ENCODE results near the gene NEK1.

The NEK1 gene, protein sequence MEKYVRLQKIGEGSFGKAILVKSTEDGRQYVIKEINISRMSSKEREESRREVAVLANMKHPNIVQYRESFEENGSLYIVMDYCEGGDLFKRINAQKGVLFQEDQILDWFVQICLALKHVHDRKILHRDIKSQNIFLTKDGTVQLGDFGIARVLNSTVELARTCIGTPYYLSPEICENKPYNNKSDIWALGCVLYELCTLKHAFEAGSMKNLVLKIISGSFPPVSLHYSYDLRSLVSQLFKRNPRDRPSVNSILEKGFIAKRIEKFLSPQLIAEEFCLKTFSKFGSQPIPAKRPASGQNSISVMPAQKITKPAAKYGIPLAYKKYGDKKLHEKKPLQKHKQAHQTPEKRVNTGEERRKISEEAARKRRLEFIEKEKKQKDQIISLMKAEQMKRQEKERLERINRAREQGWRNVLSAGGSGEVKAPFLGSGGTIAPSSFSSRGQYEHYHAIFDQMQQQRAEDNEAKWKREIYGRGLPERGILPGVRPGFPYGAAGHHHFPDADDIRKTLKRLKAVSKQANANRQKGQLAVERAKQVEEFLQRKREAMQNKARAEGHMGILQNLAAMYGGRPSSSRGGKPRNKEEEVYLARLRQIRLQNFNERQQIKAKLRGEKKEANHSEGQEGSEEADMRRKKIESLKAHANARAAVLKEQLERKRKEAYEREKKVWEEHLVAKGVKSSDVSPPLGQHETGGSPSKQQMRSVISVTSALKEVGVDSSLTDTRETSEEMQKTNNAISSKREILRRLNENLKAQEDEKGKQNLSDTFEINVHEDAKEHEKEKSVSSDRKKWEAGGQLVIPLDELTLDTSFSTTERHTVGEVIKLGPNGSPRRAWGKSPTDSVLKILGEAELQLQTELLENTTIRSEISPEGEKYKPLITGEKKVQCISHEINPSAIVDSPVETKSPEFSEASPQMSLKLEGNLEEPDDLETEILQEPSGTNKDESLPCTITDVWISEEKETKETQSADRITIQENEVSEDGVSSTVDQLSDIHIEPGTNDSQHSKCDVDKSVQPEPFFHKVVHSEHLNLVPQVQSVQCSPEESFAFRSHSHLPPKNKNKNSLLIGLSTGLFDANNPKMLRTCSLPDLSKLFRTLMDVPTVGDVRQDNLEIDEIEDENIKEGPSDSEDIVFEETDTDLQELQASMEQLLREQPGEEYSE (N-terminal part only)

GRCh38 chr4:169611991-169612870 is at the start of gene NEK1:
Gene NEK1 (minus strand): TSS chr4:169612583. CDS start chr4:169602630, 9,953 bp downstream.
- DNase-seq (ENCODE audit: low spot score) (peak; percentile 50), FAIRE-seq (no peak)

DNA sequence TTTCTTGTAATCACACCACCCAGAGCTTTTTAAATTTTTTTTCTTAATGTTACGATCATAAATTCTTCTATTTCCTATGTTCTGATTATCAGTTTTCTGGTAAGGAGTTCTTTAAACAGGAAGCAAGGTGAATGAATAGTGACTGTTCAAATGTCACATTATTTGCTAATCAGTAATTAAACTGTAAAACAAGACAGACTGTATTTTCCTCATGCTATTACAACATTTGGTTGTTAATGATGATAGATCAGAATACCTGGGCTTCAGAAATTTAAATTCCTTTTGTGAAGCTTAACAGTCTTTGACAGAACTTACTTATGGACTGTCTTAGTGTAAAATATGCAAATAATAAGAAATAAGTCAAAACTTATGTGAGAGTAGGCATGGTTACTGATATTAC is 49.4 kb upstream of the NEK1 start:
- FAIRE-seq = no peak
- no peak for DNase-seq (ENCODE audit: low spot score)

GRCh38 chr4:169660929-169661328 is 48.5 kb upstream of the NEK1 start:
- DNase-seq (ENCODE audit: low spot score) = no peak
- FAIRE-seq = no peak

DNA sequence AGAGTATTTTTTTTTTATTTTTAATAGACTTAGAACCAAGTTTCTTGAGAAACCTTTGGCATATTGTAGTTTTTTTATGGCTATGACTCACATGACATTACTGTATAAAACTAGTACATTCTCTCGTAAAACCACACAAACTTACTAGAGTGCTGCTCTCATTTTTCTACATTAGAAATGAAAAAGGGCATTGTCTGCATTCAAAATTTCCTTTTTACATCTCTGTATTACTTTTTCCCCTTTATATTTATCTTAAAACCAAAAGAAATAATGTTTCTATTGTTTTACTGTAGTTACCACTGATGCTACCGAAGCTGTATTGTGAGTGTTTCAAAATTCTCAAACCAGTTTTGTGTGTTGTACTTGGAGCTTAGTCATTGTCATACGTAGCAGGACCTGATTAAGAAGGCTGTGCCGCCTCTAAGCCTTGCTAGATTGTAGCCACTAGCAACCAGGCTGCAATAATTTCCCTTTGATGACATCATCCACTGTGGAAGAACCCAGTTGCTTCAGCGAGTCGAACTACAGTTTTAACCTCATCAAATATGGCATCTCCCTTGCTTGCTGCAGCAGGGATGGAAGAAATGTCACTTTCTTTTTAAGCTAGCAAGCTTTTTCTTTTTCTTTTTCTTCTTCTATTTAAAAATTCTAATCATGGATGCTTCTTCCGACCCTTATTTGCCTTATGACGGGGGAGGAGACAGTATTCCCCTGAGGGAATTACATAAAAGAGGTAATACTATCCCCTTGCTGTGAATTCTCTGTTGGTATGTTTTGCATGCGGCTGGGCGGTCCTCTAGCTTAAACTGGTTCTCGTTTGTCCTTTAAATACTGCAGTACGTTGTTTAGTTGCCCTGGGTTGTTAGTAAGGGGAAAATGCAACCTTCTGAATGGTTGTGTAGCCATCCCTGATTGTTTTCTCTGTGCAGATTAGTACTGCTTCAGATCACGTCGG is 47.6 kb upstream of the NEK1 start:
- peak; percentile 94 for FAIRE-seq
- peak; percentile 92 for DNase-seq (ENCODE audit: low spot score)

- FAIRE-seq (no peak), DNase-seq (ENCODE audit: low spot score) (no peak)
Observed at GRCh38 chr4:169658975-169659715, 46.8 kb upstream of the NEK1 start.

- DNase-seq (ENCODE audit: low spot score) (no peak), FAIRE-seq (no peak)
Observed at GRCh38 chr4:169658196-169658595, 45.8 kb upstream of the NEK1 start.

DNA sequence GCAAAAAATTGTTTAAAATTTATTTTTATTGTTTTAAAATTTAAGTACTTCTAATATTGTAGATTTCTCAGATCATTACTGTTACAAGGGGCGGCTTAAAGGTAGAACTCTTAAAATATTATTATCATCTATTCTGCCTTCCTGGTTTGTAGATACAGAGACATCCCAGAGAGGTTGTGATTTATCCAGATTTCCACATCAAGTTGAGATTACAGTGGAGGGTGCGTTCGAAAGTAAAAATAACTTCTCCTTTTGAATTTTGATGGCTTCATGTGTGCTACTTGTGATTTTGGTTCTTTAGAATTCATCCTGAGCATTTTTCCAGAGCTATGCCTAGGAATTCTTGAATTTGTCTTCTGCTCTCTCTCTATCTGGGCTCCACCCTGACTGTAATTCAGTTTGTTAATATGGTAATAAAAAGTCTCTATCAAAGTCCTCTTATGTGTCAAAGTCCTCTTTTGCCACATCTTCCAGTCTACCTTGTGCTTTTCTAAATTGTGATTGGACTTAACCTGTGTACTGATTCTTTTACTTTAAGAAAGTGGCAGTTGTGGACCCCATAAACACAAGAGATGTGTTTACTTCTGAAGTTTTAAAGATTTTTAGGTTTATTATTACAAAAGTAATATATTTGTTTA is 45.2 kb upstream of the NEK1 start:
- no peak for FAIRE-seq

GRCh38 chr4:169655401-169655800 is 43.0 kb upstream of the NEK1 start:
- DNase-seq (ENCODE audit: low spot score) = no peak
- no peak for FAIRE-seq

More for the DNA sequence above, 45.2 kb upstream of the NEK1 start:
- no peak for DNase-seq (ENCODE audit: low spot score)

DNA sequence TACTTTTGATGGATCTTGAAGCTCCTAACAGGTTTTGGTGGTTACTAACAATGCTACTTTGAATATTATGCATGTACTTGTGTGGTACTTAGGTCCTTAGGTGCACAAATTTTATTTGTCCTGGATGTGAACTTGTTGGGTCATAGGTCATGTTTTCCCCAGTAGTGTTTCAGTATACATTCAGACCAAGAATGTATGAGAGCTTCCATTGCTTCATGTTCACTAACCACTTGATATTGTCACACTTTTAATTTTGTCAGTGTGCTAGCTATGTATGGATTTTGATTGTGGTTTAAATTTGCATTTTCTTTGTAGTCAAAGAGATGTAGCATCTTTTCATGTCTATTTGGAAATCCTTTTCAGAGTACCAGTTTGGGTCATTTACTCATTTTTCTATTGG is 40.2 kb upstream of the NEK1 start:
- FAIRE-seq (no peak), DNase-seq (ENCODE audit: low spot score) (no peak)

GRCh38 chr4:169650227-169650936 is 38.0 kb upstream of the NEK1 start:
- DNase-seq (ENCODE audit: low spot score) (no peak), FAIRE-seq (no peak)

- FAIRE-seq (peak; percentile 69), DNase-seq (ENCODE audit: low spot score) (no peak)
Observed at GRCh38 chr4:169649545-169650226, 37.3 kb upstream of the NEK1 start.

DNA sequence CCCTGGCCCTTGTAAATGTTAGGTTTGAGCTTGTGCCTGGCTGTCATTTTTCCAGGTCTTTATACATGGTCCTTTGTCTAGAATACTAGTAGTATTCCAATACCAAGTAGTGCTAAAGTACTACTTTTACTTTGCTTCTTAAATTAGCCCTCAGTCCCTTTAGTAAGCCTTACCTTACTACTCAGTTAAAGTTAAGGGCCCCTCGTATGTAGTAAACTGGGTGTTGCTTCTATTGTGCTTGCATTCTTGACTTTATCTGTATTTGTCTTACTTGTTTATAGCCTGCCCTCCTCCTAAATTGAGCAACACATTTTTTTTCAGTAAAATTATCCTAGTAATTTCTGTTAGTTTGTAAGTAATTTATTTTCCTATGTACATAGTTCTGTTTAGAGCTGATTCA is 33.2 kb upstream of the NEK1 start:
- FAIRE-seq (no peak), DNase-seq (ENCODE audit: low spot score) (no peak)

- DNase-seq (ENCODE audit: low spot score) (no peak), FAIRE-seq (no peak)
Observed at GRCh38 chr4:169644802-169645201, 32.4 kb upstream of the NEK1 start.

GRCh38 chr4:169640261-169640870 is 28.0 kb upstream of the NEK1 start:
- FAIRE-seq (no peak), DNase-seq (ENCODE audit: low spot score) (no peak)

- no peak for DNase-seq (ENCODE audit: low spot score)
Observed at GRCh38 chr4:169634975-169635374, 22.6 kb upstream of the NEK1 start.

GRCh38 chr4:169632896-169633295 is 20.5 kb upstream of the NEK1 start:
- FAIRE-seq (no peak), DNase-seq (ENCODE audit: low spot score) (no peak)

More at GRCh38 chr4:169634975-169635374, 22.6 kb upstream of the NEK1 start:
- FAIRE-seq = no peak

- FAIRE-seq (no peak), DNase-seq (ENCODE audit: low spot score) (no peak)
Observed at GRCh38 chr4:169630069-169630468, 17.7 kb upstream of the NEK1 start.

All from RCC 7860 (cell line).